Adrenal gland (tissue), 5 donors: Measurements from ENCODE around the gene SWAP70.

ENCODE experiments used
- CTCF ChIP-seq, 6 experiments: fragments of 450-650 bp in 4 of 6; fragments of 200-600 bp in 2 of 6; sonication (generic) in 1 of 6; IDR thresholded peaks; 1 replicate in 5 of 6; 2 replicates in 1 of 6; pipeline versions ENCODE4 v1.5.1 to v1.8.0; 2016 to 2021; ENCODE audit warnings: antibody characterized with exemption in 6 of 6, mild to moderate bottlenecking in 2 of 6, moderate library complexity in 1 of 6
- POLR2A ChIP-seq, 2 donors: fragments of 450-650 bp; IDR thresholded peaks; one replicate each; pipeline ENCODE4 v1.6.1; 2017; ENCODE audit warnings: antibody characterized with exemption in 2 of 2, mild to moderate bottlenecking in 2 of 2, moderate library complexity in 1 of 2
- donor health status: DM: no; HTN: no; CAD: no.

GRCh38 chr11:9663699-9664275, at the start of gene SWAP70:
- TF ChIP-seq CTCF (IDR thresholded peaks at IDR 0.05) (peak in 5 of 6 experiments; percentile 32 to 68 (median 37)), POLR2A (IDR thresholded peaks at IDR 0.05) (peak in 1 of 2 donors; percentile 53)
